NCI-H82 (cell line): Measurements from ENCODE around the gene IL10.
A peak's percentile ranks its signal among the peaks of the same experiment; 100 is the strongest.

Experiments used
- DNase-seq: peaks from one replicate; lab custom pipeline; 2025; lab: John Stamatoyannopoulos, UW

Gene IL10

GRCh38 chr1:206772243-206772937 is at the start of gene IL10:
Gene IL10 (minus strand): TSS chr1:206772494. CDS start chr1:206772435, 59 bp downstream.
- no peak for DNase-seq

GRCh38 chr1:206821493-206821892 is 49.2 kb upstream of the IL10 start:
- no peak for DNase-seq

GRCh38 chr1:206816390-206817287 is 44.3 kb upstream of the IL10 start:
- peak; percentile 9 for DNase-seq

- DNase-seq, result no peak
Observed at GRCh38 chr1:206814716-206815341, 42.5 kb upstream of the IL10 start.

GRCh38 chr1:206812471-206812870 is 40.2 kb upstream of the IL10 start:
- DNase-seq, result no peak

GRCh38 chr1:206809504-206810084 is 37.3 kb upstream of the IL10 start:
- peak; percentile 16 for DNase-seq

- peak; percentile 66 for DNase-seq
Observed at GRCh38 chr1:206808615-206809014, 36.3 kb upstream of the IL10 start.

- DNase-seq, result no peak
Observed at GRCh38 chr1:206805357-206805756, 33.1 kb upstream of the IL10 start.

- no peak for DNase-seq
Observed at GRCh38 chr1:206804156-206804737, 32.0 kb upstream of the IL10 start.

GRCh38 chr1:206803221-206803730 is 31.0 kb upstream of the IL10 start:
- DNase-seq, result peak; percentile 16

- no peak for DNase-seq
Observed at GRCh38 chr1:206802401-206802800, 30.1 kb upstream of the IL10 start.

- DNase-seq, result no peak
Observed at GRCh38 chr1:206801467-206801866, 29.2 kb upstream of the IL10 start.

- no peak for DNase-seq
Observed at GRCh38 chr1:206800891-206801290, 28.6 kb upstream of the IL10 start.

GRCh38 chr1:206800411-206800810 is 28.1 kb upstream of the IL10 start:
- no peak for DNase-seq

GRCh38 chr1:206799311-206799710 is 27.0 kb upstream of the IL10 start:
- DNase-seq, result no peak

GRCh38 chr1:206798384-206798996 is 26.2 kb upstream of the IL10 start:
- no peak for DNase-seq

- peak; percentile 42 for DNase-seq
Observed at GRCh38 chr1:206797534-206798383, 25.5 kb upstream of the IL10 start.

- no peak for DNase-seq
Observed at GRCh38 chr1:206796981-206797402, 24.7 kb upstream of the IL10 start.

GRCh38 chr1:206796116-206796515 is 23.8 kb upstream of the IL10 start:
- no peak for DNase-seq

GRCh38 chr1:206794294-206794908 is 22.1 kb upstream of the IL10 start:
- no peak for DNase-seq
